ENCODE data around the gene GCG. TPM values are rescaled to one million over a fixed set of nuclear protein-coding genes. Genes with fewer than 3 reads are reported as not detected.

Gene GCG
- total and polyA plus RNA-seq, 4 donors: not detected

- no peak for DNase-seq (ENCODE audit: low spot score)
- H3K36me3 ChIP-seq (ENCODE audit: control insufficient read depth in 4 of 4, insufficient read depth in 3 of 4, low read depth in 1 of 4, low read length in 3 of 4): no peaks in the 10 kb centered on the region
- TF ChIP-seq, protein P1, sequence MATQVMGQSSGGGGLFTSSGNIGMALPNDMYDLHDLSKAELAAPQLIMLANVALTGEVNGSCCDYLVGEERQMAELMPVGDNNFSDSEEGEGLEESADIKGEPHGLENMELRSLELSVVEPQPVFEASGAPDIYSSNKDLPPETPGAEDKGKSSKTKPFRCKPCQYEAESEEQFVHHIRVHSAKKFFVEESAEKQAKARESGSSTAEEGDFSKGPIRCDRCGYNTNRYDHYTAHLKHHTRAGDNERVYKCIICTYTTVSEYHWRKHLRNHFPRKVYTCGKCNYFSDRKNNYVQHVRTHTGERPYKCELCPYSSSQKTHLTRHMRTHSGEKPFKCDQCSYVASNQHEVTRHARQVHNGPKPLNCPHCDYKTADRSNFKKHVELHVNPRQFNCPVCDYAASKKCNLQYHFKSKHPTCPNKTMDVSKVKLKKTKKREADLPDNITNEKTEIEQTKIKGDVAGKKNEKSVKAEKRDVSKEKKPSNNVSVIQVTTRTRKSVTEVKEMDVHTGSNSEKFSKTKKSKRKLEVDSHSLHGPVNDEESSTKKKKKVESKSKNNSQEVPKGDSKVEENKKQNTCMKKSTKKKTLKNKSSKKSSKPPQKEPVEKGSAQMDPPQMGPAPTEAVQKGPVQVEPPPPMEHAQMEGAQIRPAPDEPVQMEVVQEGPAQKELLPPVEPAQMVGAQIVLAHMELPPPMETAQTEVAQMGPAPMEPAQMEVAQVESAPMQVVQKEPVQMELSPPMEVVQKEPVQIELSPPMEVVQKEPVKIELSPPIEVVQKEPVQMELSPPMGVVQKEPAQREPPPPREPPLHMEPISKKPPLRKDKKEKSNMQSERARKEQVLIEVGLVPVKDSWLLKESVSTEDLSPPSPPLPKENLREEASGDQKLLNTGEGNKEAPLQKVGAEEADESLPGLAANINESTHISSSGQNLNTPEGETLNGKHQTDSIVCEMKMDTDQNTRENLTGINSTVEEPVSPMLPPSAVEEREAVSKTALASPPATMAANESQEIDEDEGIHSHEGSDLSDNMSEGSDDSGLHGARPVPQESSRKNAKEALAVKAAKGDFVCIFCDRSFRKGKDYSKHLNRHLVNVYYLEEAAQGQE (IDR thresholded peaks at IDR 0.05): no peak
- TF ChIP-seq JUND (IDR thresholded peaks at IDR 0.05) (no peak), HNF4G (IDR thresholded peaks at IDR 0.05) (no peak), FOXA1 (IDR thresholded peaks at IDR 0.05) (no peak), ZBTB33 (IDR thresholded peaks at IDR 0.05) (no peak), SP1 (IDR thresholded peaks at IDR 0.05) (no peak), RXRA (IDR thresholded peaks at IDR 0.05) (no peak)
- H3K9ac ChIP-seq (ENCODE audit: low read depth in 1 of 2, low read length in 2 of 2): no peak overlapping the region
- no peaks in the 10 kb centered on the region for H3K27me3 ChIP-seq (ENCODE audit: control insufficient read depth in 4 of 4, insufficient read depth in 4 of 4, low read length in 3 of 4)
- no peaks in the 10 kb centered on the region for H3K9me3 ChIP-seq (ENCODE audit: control insufficient read depth in 4 of 4, low read length in 3 of 4)
- no peak overlapping the region for H3K4me3 ChIP-seq (ENCODE audit: low read depth in 1 of 3, low read length in 3 of 3)
- H3K4me1 ChIP-seq (ENCODE audit: control insufficient read depth in 4 of 4, insufficient read depth in 4 of 4, low read length in 3 of 4): peaks cover 0 to 14% (median under 1%) of the 10 kb centered on the region in 4 donors
- whole genome bisulfite sequencing: 86% methylated on average over 6 of the region's 6 CpGs
- no peak overlapping the region for H3K27ac ChIP-seq (ENCODE audit: low read depth in 1 of 2, low read length in 2 of 2)
Measured at GRCh38 chr2:162184359-162184758, 32.3 kb upstream of the GCG start.

DNA sequence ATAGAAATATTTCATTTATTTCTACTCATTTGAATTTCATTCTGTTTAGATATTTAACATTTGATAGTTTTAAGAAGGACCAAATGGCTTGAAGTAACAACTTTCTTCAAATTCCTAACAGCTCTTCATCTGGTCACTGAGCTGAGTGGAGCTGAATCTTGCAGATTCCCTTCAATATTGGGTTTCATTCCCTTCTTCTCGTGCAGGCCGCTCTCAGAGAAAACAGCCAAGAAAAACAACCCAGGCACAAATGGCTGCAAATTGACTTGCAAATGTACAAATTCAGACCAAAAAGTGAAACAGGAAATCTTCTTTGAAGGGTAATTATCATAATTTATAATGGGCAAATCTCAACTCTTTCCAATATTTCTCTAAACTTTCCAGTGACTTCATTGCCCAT is 30.3 kb upstream of the GCG start:
- 96% methylated on average over 2 of the region's 2 CpGs for WGBS
- Histone ChIP-seq H3K9ac (ENCODE audit: low read depth in 1 of 2, low read length in 2 of 2) (no peak overlapping the region), H3K4me1 (ENCODE audit: control insufficient read depth in 4 of 4, insufficient read depth in 4 of 4, low read length in 3 of 4) (peaks cover 0 to 14% (median under 1%) of the 10 kb centered on the region in 4 donors), H3K27ac (ENCODE audit: low read depth in 1 of 2, low read length in 2 of 2) (no peak overlapping the region), H3K4me3 (ENCODE audit: low read depth in 1 of 3, low read length in 3 of 3) (no peak overlapping the region), H3K27me3 (ENCODE audit: control insufficient read depth in 4 of 4, insufficient read depth in 4 of 4, low read length in 3 of 4) (no peaks in the 10 kb centered on the region), H3K36me3 (ENCODE audit: control insufficient read depth in 4 of 4, insufficient read depth in 3 of 4, low read depth in 1 of 4, low read length in 3 of 4) (no peaks in the 10 kb centered on the region), H3K9me3 (ENCODE audit: control insufficient read depth in 4 of 4, low read length in 3 of 4) (no peaks in the 10 kb centered on the region)
- TF ChIP-seq YY1 (IDR thresholded peaks at IDR 0.05) (no peak), NR2F2 (IDR thresholded peaks at IDR 0.05) (no peak), JUND (IDR thresholded peaks at IDR 0.05) (no peak), FOXA2 (IDR thresholded peaks at IDR 0.05) (no peak), HNF4G (IDR thresholded peaks at IDR 0.05) (no peak), HNF4A (conservative IDR thresholded peaks at IDR 0.05) (no peak), TAF1 (conservative IDR thresholded peaks at IDR 0.05) (no peak), EGR1 (IDR thresholded peaks at IDR 0.05; ENCODE audit: low read depth in 2 of 2) (no peak), RXRA (IDR thresholded peaks at IDR 0.05) (no peak), RAD21 (IDR thresholded peaks at IDR 0.05) (no peak), SP1 (IDR thresholded peaks at IDR 0.05) (no peak), ZBTB33 (IDR thresholded peaks at IDR 0.05) (no peak), GABPA (IDR thresholded peaks at IDR 0.05 in 1 of 2, conservative IDR thresholded peaks at IDR 0.05 in 1 of 2) (no peak), FOXA1 (IDR thresholded peaks at IDR 0.05) (no peak)
- TF ChIP-seq, protein P2, sequence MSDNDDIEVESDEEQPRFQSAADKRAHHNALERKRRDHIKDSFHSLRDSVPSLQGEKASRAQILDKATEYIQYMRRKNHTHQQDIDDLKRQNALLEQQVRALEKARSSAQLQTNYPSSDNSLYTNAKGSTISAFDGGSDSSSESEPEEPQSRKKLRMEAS (IDR thresholded peaks at IDR 0.05): no peak
- TF ChIP-seq, protein P3, sequence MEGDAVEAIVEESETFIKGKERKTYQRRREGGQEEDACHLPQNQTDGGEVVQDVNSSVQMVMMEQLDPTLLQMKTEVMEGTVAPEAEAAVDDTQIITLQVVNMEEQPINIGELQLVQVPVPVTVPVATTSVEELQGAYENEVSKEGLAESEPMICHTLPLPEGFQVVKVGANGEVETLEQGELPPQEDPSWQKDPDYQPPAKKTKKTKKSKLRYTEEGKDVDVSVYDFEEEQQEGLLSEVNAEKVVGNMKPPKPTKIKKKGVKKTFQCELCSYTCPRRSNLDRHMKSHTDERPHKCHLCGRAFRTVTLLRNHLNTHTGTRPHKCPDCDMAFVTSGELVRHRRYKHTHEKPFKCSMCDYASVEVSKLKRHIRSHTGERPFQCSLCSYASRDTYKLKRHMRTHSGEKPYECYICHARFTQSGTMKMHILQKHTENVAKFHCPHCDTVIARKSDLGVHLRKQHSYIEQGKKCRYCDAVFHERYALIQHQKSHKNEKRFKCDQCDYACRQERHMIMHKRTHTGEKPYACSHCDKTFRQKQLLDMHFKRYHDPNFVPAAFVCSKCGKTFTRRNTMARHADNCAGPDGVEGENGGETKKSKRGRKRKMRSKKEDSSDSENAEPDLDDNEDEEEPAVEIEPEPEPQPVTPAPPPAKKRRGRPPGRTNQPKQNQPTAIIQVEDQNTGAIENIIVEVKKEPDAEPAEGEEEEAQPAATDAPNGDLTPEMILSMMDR (IDR thresholded peaks at IDR 0.05; ENCODE audit: low read depth, low read length, missing input control): no peak
- TF ChIP-seq, protein P1 (IDR thresholded peaks at IDR 0.05): no peak
- TF ChIP-seq, protein P4, sequence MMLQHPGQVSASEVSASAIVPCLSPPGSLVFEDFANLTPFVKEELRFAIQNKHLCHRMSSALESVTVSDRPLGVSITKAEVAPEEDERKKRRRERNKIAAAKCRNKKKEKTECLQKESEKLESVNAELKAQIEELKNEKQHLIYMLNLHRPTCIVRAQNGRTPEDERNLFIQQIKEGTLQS (IDR thresholded peaks at IDR 0.05): no peak
- no peak for DNase-seq (ENCODE audit: low spot score)
